IPS DF 19.7 (cell line): ENCODE data around the gene RBM20.

Source experiments
- DNase-seq: peaks from one replicate; pipeline ENCODE4 v3.0.0-alpha.2; 2013; ENCODE audit warnings: low read depth, low spot score

The RBM20 gene

DNA sequence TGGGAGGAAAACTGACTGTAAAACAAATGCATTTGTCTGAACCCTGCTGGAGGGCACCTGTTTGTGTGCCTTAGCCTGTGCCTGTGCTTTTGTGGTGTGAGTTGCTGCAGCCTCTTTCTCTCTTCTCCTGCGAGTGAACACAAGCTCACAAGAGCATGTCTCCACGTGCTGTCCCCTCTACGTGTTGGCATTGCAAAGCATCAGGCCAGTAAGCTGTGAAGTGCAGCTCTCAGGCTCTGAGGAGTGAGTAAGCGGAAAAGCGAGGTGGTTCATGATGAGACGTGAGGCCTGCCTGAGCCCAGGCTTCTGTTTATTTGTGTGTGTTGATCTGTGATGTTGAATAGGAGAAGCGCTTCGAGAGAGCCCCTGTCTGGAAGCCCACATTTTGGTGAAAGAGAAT is 142.0 kb downstream of the RBM20 start:
- DNase-seq = no peak

DNA sequence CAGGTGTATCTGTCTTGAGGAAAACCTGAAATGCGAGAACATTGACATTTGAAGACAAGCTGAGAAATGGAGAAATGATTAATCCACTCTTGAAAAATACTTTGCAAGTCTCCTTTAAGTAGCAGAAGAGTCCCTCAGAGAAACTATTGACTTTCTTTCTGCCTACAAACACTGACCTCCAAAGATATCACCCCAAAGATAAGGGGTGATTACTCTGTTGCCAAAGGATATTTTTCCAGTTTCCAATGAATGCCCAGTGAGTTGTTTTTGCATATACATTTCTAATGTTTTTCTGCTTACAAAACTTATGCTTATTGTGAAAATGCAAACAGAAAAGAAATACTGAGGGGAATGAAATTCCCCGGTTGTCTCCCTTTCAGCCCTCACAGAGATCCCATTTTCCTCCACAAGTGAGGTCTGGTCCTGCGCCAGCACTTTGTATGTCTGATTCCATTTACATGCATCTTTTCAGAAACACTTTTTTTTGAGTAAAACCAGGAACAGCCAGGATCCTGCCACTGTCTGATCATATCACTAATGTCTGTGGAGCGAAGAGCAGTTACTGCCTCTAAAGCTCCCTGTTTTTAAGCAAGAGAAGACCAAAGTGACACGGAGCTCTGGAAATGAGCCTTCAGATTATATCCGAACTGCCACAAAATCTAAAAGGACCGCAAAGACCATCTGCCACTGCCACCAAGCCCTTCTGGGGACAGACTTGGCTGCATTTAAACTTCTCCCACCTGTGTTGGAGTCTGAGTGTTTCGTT is 144.7 kb downstream of the RBM20 start:
- no peak for DNase-seq

DNA sequence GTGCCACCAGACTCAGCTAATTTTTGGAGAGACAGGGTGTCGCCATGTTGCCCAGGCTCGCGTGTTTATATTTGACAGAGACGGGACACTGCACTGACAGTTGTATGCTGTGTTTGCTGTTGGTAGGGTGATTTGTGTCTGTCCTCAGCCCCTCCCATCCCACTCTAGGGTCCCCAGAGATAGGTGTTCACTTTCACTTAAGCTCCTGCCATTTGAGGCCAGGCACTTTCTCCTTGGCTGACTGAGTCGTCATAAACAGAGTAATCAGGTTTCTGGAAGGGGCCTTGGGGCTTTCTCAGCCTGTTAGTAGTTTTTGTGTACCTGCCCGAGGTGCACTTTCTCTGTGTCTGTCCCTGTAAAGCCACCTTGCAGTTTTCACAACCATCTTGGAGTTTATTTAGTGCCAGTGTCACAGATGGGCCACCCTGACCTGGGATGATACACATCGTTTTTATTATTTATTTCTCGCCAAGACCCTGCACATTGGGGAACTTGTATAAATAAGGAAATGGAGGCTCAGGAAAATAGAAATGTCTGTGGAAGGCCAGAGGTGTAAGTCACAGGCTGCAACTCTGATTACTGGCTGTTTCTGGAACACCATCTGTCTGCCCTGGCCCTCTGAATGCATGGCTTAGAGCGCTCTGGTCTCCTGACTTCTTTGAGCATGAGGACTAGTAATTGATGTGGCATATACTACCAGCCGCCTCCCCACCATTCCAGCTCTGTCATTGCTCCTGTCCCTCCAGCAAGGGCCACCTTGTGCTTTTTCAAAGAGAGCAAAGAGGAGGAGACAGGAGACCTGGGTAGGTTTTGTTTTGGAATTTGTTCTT is 145.7 kb downstream of the RBM20 start:
- DNase-seq = no peak

- DNase-seq = no peak
Measured at GRCh38 chr10:110790913-110791506, 146.9 kb downstream of the RBM20 start.

- DNase-seq = no peak
Measured at GRCh38 chr10:110791541-110792073, 147.5 kb downstream of the RBM20 start.

- no peak for DNase-seq
Measured at GRCh38 chr10:110792476-110793125, 148.5 kb downstream of the RBM20 start.

GRCh38 chr10:110793128-110793812 is 149.1 kb downstream of the RBM20 start:
- no peak for DNase-seq

DNA sequence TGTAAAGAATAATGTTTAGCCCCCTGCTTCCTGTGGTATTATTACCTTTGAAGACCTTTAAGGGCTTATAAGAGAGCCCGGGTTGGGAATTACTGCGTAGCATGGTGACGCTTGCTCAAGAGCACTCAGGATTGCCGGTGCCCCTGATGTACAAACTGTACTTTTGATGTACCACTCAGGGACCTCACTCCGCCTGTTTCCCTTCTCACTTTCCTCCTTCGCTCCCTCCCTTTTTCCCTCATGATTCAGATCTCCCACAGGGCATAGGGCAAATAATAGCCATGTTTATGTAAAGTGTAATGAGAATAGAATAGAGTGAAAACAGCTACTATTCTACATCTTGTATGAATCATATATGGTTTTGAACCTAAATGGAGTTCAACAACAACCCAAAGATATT is 149.8 kb downstream of the RBM20 start:
- DNase-seq = no peak

DNA sequence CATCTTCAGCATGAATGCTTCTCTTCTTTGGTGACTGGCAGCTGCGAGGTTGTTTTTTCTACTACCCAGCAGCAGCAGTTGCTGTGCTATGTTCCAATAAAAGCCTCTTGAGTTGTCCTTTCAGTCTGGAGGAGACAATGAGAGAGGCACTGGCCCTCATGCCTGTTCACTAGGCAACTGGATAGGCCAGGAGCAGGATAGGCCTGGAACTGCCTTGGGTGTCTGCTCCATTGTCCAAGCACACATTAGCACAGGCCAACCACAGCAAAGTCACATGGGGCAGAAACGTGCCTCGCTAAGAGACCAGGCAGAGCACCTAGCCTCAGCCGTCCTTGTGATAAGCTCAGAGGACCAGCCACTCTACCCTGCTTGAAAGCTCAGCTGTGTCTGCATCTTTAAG is 150.7 kb downstream of the RBM20 start:
- DNase-seq = no peak

DNA sequence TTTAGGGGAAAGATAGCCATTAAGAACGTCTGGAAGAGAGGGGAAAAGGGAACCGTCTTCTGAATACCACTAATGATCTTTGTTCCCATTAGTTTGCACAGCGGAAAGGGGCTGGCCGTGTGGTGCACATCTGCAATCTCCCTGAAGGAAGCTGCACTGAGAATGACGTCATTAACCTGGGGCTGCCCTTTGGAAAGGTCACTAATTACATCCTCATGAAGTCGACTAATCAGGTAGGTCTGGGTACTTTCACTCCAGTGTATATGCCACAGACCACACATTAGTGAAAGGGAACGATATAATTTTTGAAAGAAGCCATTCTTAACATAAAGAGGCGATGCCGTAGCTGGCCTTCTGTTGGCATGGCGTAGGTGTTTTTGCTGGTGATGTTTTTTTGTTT is 153.3 kb downstream of the RBM20 start:
- DNase-seq = no peak

GRCh38 chr10:110798340-110798739 is 154.2 kb downstream of the RBM20 start:
- DNase-seq = no peak

GRCh38 chr10:110802090-110802489 is 158.0 kb downstream of the RBM20 start:
- DNase-seq = no peak

DNA sequence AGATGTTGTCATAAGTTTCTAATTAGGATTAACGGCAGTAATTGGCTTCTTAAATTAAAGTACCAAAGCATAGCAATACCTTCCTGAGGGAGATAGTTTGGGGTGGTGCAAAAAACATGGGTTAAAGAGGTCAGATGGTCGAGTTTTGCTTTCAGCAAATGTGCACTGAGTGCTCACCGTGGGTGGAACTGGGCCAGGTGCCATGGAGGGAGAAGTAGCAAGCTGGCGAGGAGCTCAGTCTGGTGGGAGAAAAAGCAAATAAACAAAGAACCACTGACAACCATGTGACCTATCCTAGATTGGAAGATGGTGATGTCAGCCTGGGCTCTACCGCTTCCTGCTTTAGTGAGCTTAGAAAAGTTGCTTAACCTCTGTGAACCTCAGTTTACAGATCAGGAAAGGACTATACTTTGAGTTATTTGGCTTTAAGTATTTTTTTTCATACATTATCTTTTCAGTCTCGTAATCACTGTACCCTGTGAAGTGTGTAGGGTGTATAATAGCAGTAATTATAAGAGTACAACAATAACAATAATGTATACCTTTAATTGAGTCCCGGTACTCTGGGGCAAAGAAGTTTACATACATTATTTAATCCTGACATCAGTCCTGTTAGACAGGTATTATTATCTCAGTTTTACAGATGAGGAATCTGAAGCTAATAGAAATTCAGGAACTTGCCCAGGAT is 158.6 kb downstream of the RBM20 start:
- DNase-seq = no peak

- no peak for DNase-seq
Measured at GRCh38 chr10:110803239-110803749, 159.2 kb downstream of the RBM20 start.

- DNase-seq = peak; percentile 48
Measured at GRCh38 chr10:110803830-110804338, 159.7 kb downstream of the RBM20 start.

DNA sequence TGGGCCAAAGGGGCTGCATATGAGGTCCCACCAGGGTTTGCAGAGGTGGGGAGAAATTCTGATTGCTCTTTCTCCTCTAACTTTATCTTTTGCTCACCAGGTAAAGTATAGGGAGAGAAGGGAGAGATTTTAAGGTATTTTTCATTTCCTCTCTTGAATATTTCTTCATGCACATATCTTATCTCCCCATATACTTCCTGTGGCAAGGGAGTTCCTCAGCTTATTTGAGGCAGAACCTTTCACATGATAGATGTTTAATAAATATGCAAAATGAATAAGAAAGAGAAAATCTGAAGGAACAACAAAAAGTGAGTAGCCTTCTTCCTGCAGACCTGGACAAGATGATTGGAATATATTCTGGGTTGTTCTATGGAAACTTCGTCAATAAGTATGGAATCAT is 160.2 kb downstream of the RBM20 start:
- no peak for DNase-seq

- no peak for DNase-seq
Measured at GRCh38 chr10:110805292-110805691, 161.2 kb downstream of the RBM20 start.

- DNase-seq = no peak
Measured at GRCh38 chr10:110806335-110806734, 162.2 kb downstream of the RBM20 start.

GRCh38 chr10:110808123-110808522 is 164.0 kb downstream of the RBM20 start:
- DNase-seq = no peak

- no peak for DNase-seq
Measured at GRCh38 chr10:110808615-110809014, 164.5 kb downstream of the RBM20 start.
